GM21381 (cell line): Measurements from ENCODE around the gene CEBPA.

Experiments used
- ATAC-seq: cut with Tn5 transposase; IDR thresholded peaks from one replicate; pipeline ENCODE4 v1.9.1; 2021; ENCODE audit warnings: mild to moderate bottlenecking, moderate library complexity; ENCODE audit not compliant: unreplicated experiment

Gene CEBPA

GRCh38 chr19:33273881-33274662 lies 28.3 kb downstream of the CEBPA start:
- ATAC-seq, result no peak

- no peak for ATAC-seq
These were observed 29.1 kb downstream of the CEBPA start for GRCh38 chr19:33273065-33273736.

- ATAC-seq, result no peak
These were observed 30.9 kb downstream of the CEBPA start for GRCh38 chr19:33271246-33272021.

- no peak for ATAC-seq
These were observed 31.6 kb downstream of the CEBPA start for GRCh38 chr19:33270769-33271168.

GRCh38 chr19:33269016-33269415 lies 33.3 kb downstream of the CEBPA start:
- no peak for ATAC-seq

- ATAC-seq, result no peak
These were observed 34.0 kb downstream of the CEBPA start for GRCh38 chr19:33268162-33268991.

GRCh38 chr19:33267706-33268105 lies 34.6 kb downstream of the CEBPA start:
- ATAC-seq, result no peak

GRCh38 chr19:33266974-33267484 lies 35.3 kb downstream of the CEBPA start:
- ATAC-seq, result no peak

GRCh38 chr19:33264881-33265445 lies 37.4 kb downstream of the CEBPA start:
- ATAC-seq, result no peak

- no peak for ATAC-seq
These were observed 38.9 kb downstream of the CEBPA start for GRCh38 chr19:33263325-33264023.

GRCh38 chr19:33261511-33262189 lies 40.7 kb downstream of the CEBPA start:
- ATAC-seq, result no peak

- no peak for ATAC-seq
These were observed 41.5 kb downstream of the CEBPA start for GRCh38 chr19:33260628-33261418.

GRCh38 chr19:33259539-33259938 lies 42.8 kb downstream of the CEBPA start:
- no peak for ATAC-seq

GRCh38 chr19:33257828-33258227 lies 44.5 kb downstream of the CEBPA start:
- no peak for ATAC-seq

- no peak for ATAC-seq
These were observed 46.1 kb downstream of the CEBPA start for GRCh38 chr19:33256261-33256660.

- ATAC-seq, result no peak
These were observed 46.6 kb downstream of the CEBPA start for GRCh38 chr19:33255781-33256180.

- ATAC-seq, result no peak
These were observed 48.0 kb downstream of the CEBPA start for GRCh38 chr19:33254245-33254824.

GRCh38 chr19:33252971-33253370 lies 49.4 kb downstream of the CEBPA start:
- ATAC-seq, result no peak
